ENCODE measurements around the gene CADM1. TPM values are rescaled to one million over a fixed set of nuclear protein-coding genes. Genes with fewer than 3 reads are reported as not detected.

CADM1 gene
- total RNA-seq, 1 experiment from 2014 or later = 534 TPM

GRCh38 chr11:115379528-115379927, 124.7 kb downstream of the CADM1 start:
- peaks cover 14% of the 10 kb centered on the region for H3K4me1 Mint-ChIP-seq (ENCODE audit: low read depth, unreplicated experiment)
- no peaks in the 10 kb centered on the region for H3K36me3 Mint-ChIP-seq (ENCODE audit: insufficient read depth, unreplicated experiment)
- DNase-seq = no peak
- Histone ChIP-seq H3K4me3 (ENCODE audit: low read depth, low read length) (no peak overlapping the region), H3K4me1 (no peaks in the 10 kb centered on the region), H3K9me3 (no peaks in the 10 kb centered on the region), H3K36me3 (ENCODE audit: control insufficient read depth, insufficient read depth, low read length) (no peaks in the 10 kb centered on the region), H3K27me3 (replicated peaks; ENCODE audit: control insufficient read depth, insufficient read depth, low read length) (no peaks in the 10 kb centered on the region)
- CTCF ChIA-PET = no interaction called here
- POLR2A ChIA-PET = no interaction called here
- no TSS peak for BruUV-seq (replicated peaks)
- intact Hi-C loops (cut with micrococcal nuclease; ENCODE audit: unreplicated experiment) = no loop called here
- H3K9me3 Mint-ChIP-seq (ENCODE audit: unreplicated experiment) = no peaks in the 10 kb centered on the region
- no peak overlapping the region for H3K27ac Mint-ChIP-seq (ENCODE audit: unreplicated experiment)
- H3K4me3 Mint-ChIP-seq (ENCODE audit: unreplicated experiment) = no peak overlapping the region
- no peaks in the 10 kb centered on the region for H3K27me3 Mint-ChIP-seq (ENCODE audit: insufficient read depth, unreplicated experiment)
- no peak for TF ChIP-seq CTCF (IDR thresholded peaks at IDR 0.05; ENCODE audit: insufficient read depth in 1 of 2, low read depth in 1 of 2, low read length in 1 of 2, severe bottlenecking in 1 of 2, unreplicated experiment in 1 of 2)

GRCh38 chr11:115378557-115378956, 125.7 kb downstream of the CADM1 start:
- Histone ChIP-seq H3K27me3 (replicated peaks; ENCODE audit: control insufficient read depth, insufficient read depth, low read length) (no peaks in the 10 kb centered on the region), H3K4me1 (no peaks in the 10 kb centered on the region), H3K36me3 (ENCODE audit: control insufficient read depth, insufficient read depth, low read length) (no peaks in the 10 kb centered on the region), H3K9me3 (no peaks in the 10 kb centered on the region), H3K4me3 (ENCODE audit: low read depth, low read length) (no peak overlapping the region)
- ChIA-PET POLR2A (no interaction called here), CTCF (no interaction called here)
- BruUV-seq (replicated peaks) = no TSS peak
- DNase-seq = no peak
- peaks cover 14% of the 10 kb centered on the region for H3K4me1 Mint-ChIP-seq (ENCODE audit: low read depth, unreplicated experiment)
- no peaks in the 10 kb centered on the region for H3K9me3 Mint-ChIP-seq (ENCODE audit: unreplicated experiment)
- H3K27me3 Mint-ChIP-seq (ENCODE audit: insufficient read depth, unreplicated experiment) = no peaks in the 10 kb centered on the region
- intact Hi-C loops (cut with micrococcal nuclease; ENCODE audit: unreplicated experiment) = no loop called here
- no peak overlapping the region for H3K27ac Mint-ChIP-seq (ENCODE audit: unreplicated experiment)
- TF ChIP-seq CTCF (IDR thresholded peaks at IDR 0.05; ENCODE audit: insufficient read depth in 1 of 2, low read depth in 1 of 2, low read length in 1 of 2, severe bottlenecking in 1 of 2, unreplicated experiment in 1 of 2) = no peak
- H3K4me3 Mint-ChIP-seq (ENCODE audit: unreplicated experiment) = no peak overlapping the region
- H3K36me3 Mint-ChIP-seq (ENCODE audit: insufficient read depth, unreplicated experiment) = no peaks in the 10 kb centered on the region

- ChIA-PET POLR2A (no interaction called here), CTCF (no interaction called here)
- no peak overlapping the region for H3K4me3 Mint-ChIP-seq (ENCODE audit: unreplicated experiment)
- no peaks in the 10 kb centered on the region for H3K27me3 ChIP-seq (replicated peaks; ENCODE audit: control insufficient read depth, insufficient read depth, low read length)
- no peaks in the 10 kb centered on the region for H3K36me3 Mint-ChIP-seq (ENCODE audit: insufficient read depth, unreplicated experiment)
- no TSS peak for BruUV-seq (replicated peaks)
- no peak for TF ChIP-seq CTCF (IDR thresholded peaks at IDR 0.05; ENCODE audit: insufficient read depth in 1 of 2, low read depth in 1 of 2, low read length in 1 of 2, severe bottlenecking in 1 of 2, unreplicated experiment in 1 of 2)
- H3K4me1 Mint-ChIP-seq (ENCODE audit: low read depth, unreplicated experiment) = peaks cover 14% of the 10 kb centered on the region
- H3K4me1 ChIP-seq = no peaks in the 10 kb centered on the region
- H3K9me3 ChIP-seq = no peaks in the 10 kb centered on the region
- H3K27ac Mint-ChIP-seq (ENCODE audit: unreplicated experiment) = no peak overlapping the region
- no peaks in the 10 kb centered on the region for H3K36me3 ChIP-seq (ENCODE audit: control insufficient read depth, insufficient read depth, low read length)
- no peak overlapping the region for H3K4me3 ChIP-seq (ENCODE audit: low read depth, low read length)
- H3K27me3 Mint-ChIP-seq (ENCODE audit: insufficient read depth, unreplicated experiment) = no peaks in the 10 kb centered on the region
- intact Hi-C loops (cut with micrococcal nuclease; ENCODE audit: unreplicated experiment) = no loop called here
- no peaks in the 10 kb centered on the region for H3K9me3 Mint-ChIP-seq (ENCODE audit: unreplicated experiment)
- peak in 1 of 2 experiments; percentile 15 for DNase-seq
Measured at GRCh38 chr11:115377882-115378296, 126.3 kb downstream of the CADM1 start.

Measured in Caco-2 (cell line).